ENCODE data around the gene KRTAP4-9. TPM values are rescaled to one million over a fixed set of nuclear protein-coding genes. Genes with fewer than 3 reads are reported as not detected.

The KRTAP4-9 gene
- total RNA-seq, 1 experiment from 2014 or later, result not detected

- POLR2A ChIA-PET, result no interaction called here
- Histone ChIP-seq H3K9ac (ENCODE audit: low read length) (no peak overlapping the region), H3K4me3 (replicated peaks in 1 of 2; ENCODE audit: low read depth in 1 of 2, low read length in 2 of 2) (no peak overlapping the region), H3K27ac (ENCODE audit: low read depth, low read length) (no peak overlapping the region), H2AFZ (ENCODE audit: low read depth, low read length, poor library complexity, severe bottlenecking) (no peak overlapping the region), H3K4me1 (ENCODE audit: control insufficient read depth in 1 of 2, insufficient read depth in 2 of 2, low read length in 2 of 2) (no peaks in the 10 kb centered on the region), H3K4me2 (ENCODE audit: low read length) (no peak overlapping the region), H4K20me1 (ENCODE audit: insufficient read depth) (no peaks in the 10 kb centered on the region), H3K9me2 (ENCODE audit: insufficient read depth) (no peaks in the 10 kb centered on the region), H3K79me2 (ENCODE audit: insufficient read depth, low read length) (no peaks in the 10 kb centered on the region), H3K36me3 (ENCODE audit: control insufficient read depth in 1 of 2, insufficient read depth in 2 of 2, low read length in 2 of 2) (no peaks in the 10 kb centered on the region), H3K9me3 (ENCODE audit: control insufficient read depth in 1 of 2, insufficient read depth in 1 of 2, low read depth in 1 of 2, low read length in 2 of 2) (peaks cover 0 to 10% of the 10 kb centered on the region in 2 experiments; a peak in 1 of 4 replicates), H3K27me3 (ENCODE audit: insufficient read depth, low read length) (no peaks in the 10 kb centered on the region)
- CTCF ChIA-PET, result no interaction called here
- RAD21 ChIA-PET (ENCODE audit: low non-redundant PET in 1 of 2, low total read pairs in 2 of 2, uncharacterized antibody in 2 of 2, unreplicated experiment in 2 of 2), result no interaction called here
- DNase-seq (ENCODE audit: low read depth, low spot score) (no peak), ATAC-seq (no peak)
- intact Hi-C loops (cut with micrococcal nuclease), result no loop called here
- no peak for TF ChIP-seq CTCF (IDR thresholded peaks at IDR 0.05 in 2 of 3, conservative IDR thresholded peaks at IDR 0.05 in 1 of 3; ENCODE audit: borderline replicate concordance in 1 of 3, insufficient read depth in 1 of 3, low read depth in 2 of 3, low read length in 2 of 3)
- no peak for TF ChIP-seq YY1 (IDR thresholded peaks at IDR 0.05; ENCODE audit: extremely low read depth, insufficient replicate concordance, low read depth, low read length)
- TF ChIP-seq, protein P1, sequence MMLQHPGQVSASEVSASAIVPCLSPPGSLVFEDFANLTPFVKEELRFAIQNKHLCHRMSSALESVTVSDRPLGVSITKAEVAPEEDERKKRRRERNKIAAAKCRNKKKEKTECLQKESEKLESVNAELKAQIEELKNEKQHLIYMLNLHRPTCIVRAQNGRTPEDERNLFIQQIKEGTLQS (IDR thresholded peaks at IDR 0.05), result no peak
- TF ChIP-seq ELF1 (IDR thresholded peaks at IDR 0.05; ENCODE audit: borderline replicate concordance, low read depth), result no peak
- TF ChIP-seq SRF (IDR thresholded peaks at IDR 0.05; ENCODE audit: low read depth), result no peak
- TF ChIP-seq CBX3 (IDR thresholded peaks at IDR 0.05; ENCODE audit: low read depth), result no peak
- TF ChIP-seq TCF7L2 (IDR thresholded peaks at IDR 0.05; ENCODE audit: borderline replicate concordance, extremely low read depth, insufficient read depth, insufficient read length), result no peak
- TF ChIP-seq, protein P2, sequence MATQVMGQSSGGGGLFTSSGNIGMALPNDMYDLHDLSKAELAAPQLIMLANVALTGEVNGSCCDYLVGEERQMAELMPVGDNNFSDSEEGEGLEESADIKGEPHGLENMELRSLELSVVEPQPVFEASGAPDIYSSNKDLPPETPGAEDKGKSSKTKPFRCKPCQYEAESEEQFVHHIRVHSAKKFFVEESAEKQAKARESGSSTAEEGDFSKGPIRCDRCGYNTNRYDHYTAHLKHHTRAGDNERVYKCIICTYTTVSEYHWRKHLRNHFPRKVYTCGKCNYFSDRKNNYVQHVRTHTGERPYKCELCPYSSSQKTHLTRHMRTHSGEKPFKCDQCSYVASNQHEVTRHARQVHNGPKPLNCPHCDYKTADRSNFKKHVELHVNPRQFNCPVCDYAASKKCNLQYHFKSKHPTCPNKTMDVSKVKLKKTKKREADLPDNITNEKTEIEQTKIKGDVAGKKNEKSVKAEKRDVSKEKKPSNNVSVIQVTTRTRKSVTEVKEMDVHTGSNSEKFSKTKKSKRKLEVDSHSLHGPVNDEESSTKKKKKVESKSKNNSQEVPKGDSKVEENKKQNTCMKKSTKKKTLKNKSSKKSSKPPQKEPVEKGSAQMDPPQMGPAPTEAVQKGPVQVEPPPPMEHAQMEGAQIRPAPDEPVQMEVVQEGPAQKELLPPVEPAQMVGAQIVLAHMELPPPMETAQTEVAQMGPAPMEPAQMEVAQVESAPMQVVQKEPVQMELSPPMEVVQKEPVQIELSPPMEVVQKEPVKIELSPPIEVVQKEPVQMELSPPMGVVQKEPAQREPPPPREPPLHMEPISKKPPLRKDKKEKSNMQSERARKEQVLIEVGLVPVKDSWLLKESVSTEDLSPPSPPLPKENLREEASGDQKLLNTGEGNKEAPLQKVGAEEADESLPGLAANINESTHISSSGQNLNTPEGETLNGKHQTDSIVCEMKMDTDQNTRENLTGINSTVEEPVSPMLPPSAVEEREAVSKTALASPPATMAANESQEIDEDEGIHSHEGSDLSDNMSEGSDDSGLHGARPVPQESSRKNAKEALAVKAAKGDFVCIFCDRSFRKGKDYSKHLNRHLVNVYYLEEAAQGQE (IDR thresholded peaks at IDR 0.05; ENCODE audit: low read depth), result no peak
- TF ChIP-seq, protein P3, sequence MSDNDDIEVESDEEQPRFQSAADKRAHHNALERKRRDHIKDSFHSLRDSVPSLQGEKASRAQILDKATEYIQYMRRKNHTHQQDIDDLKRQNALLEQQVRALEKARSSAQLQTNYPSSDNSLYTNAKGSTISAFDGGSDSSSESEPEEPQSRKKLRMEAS (IDR thresholded peaks at IDR 0.05), result no peak
- TF ChIP-seq POLR2AphosphoS5 (IDR thresholded peaks at IDR 0.05; ENCODE audit: low read depth, low read length), result no peak
- no peak for TF ChIP-seq SP1 (IDR thresholded peaks at IDR 0.05; ENCODE audit: low read depth)
- no peak for TF ChIP-seq EGR1 (IDR thresholded peaks at IDR 0.05; ENCODE audit: low read depth)
- no peak for TF ChIP-seq JUND (IDR thresholded peaks at IDR 0.05)
- no peak for TF ChIP-seq ZNF274 (IDR thresholded peaks at IDR 0.05; ENCODE audit: low read depth, low read length)
- TF ChIP-seq, protein P4, sequence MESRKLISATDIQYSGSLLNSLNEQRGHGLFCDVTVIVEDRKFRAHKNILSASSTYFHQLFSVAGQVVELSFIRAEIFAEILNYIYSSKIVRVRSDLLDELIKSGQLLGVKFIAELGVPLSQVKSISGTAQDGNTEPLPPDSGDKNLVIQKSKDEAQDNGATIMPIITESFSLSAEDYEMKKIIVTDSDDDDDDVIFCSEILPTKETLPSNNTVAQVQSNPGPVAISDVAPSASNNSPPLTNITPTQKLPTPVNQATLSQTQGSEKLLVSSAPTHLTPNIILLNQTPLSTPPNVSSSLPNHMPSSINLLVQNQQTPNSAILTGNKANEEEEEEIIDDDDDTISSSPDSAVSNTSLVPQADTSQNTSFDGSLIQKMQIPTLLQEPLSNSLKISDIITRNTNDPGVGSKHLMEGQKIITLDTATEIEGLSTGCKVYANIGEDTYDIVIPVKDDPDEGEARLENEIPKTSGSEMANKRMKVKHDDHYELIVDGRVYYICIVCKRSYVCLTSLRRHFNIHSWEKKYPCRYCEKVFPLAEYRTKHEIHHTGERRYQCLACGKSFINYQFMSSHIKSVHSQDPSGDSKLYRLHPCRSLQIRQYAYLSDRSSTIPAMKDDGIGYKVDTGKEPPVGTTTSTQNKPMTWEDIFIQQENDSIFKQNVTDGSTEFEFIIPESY (IDR thresholded peaks at IDR 0.05; ENCODE audit: extremely low read depth, insufficient replicate concordance, low read length), result no peak
- TF ChIP-seq FOSL1 (IDR thresholded peaks at IDR 0.05; ENCODE audit: low read depth), result no peak
- TF ChIP-seq EZH2 (IDR thresholded peaks at IDR 0.05), result no peak
- TF ChIP-seq POLR2A (IDR thresholded peaks at IDR 0.05; ENCODE audit: borderline replicate concordance, extremely low read depth, insufficient read depth, insufficient read length), result no peak
- TF ChIP-seq RAD21 (IDR thresholded peaks at IDR 0.05; ENCODE audit: low read depth), result no peak
- TF ChIP-seq ZFX (IDR thresholded peaks at IDR 0.05), result no peak
- BruUV-seq (replicated peaks), result no TSS peak
Observed at GRCh38 chr17:41150026-41150425, 44.8 kb downstream of the KRTAP4-9 start.
